Thoracic aorta (tissue), 2 donors: Measurements from ENCODE around the gene SMPD3. TPM values are rescaled to one million over a fixed set of nuclear protein-coding genes. Genes with fewer than 3 reads are reported as not detected.

ENCODE experiments used
- ATAC-seq: fragments of 150-250 bp; one replicate; pipeline ENCODE4 v1.8.0; 2017; ENCODE audit warnings: low read depth; ENCODE audit not compliant: insufficient number of reproducible peaks, low FRiP score
- DNase-seq: peaks from one replicate; pipeline ENCODE4 v3.0.0-alpha.2; 2020; ENCODE audit warnings: low spot score
- H3K27ac ChIP-seq, 2 donors: fragments of 200-600 bp; sonication (generic); 1 replicate in 1 of 2; 2 replicates in 1 of 2; pipeline ENCODE4 v1.5.1; 2016; ENCODE audit warnings: mild to moderate bottlenecking in 2 of 2, moderate library complexity in 2 of 2
- H3K27me3 ChIP-seq: fragments of 200-600 bp; sonication (generic); replicated peaks from 2 replicates; pipeline ENCODE4 v1.6.0; 2016; ENCODE audit warnings: mild to moderate bottlenecking; ENCODE audit not compliant: insufficient read depth
- H3K36me3 ChIP-seq: fragments of 200-600 bp; sonication (generic); one replicate; pipeline ENCODE4 v1.5.1; 2016
- H3K4me1 ChIP-seq, 2 donors: fragments of 200-600 bp; sonication (generic); 1 replicate in 1 of 2; 2 replicates in 1 of 2; pipeline versions ENCODE4 v1.5.1 to v1.6.0; 2016; ENCODE audit warnings: low read depth in 2 of 2, mild to moderate bottlenecking in 1 of 2; ENCODE audit not compliant: control insufficient read depth in 1 of 2
- H3K4me3 ChIP-seq: fragments of 200-600 bp; sonication (generic); 2 replicates; pipeline ENCODE4 v1.5.1; 2016; ENCODE audit warnings: mild to moderate bottlenecking
- H3K9me3 ChIP-seq: fragments of 200-600 bp; sonication (generic); 2 replicates; pipeline ENCODE4 v1.5.1; 2016
- CTCF ChIP-seq: fragments of 200-600 bp; sonication (generic); IDR thresholded peaks from one replicate; pipeline ENCODE4 v1.5.1; 2019; ENCODE audit warnings: antibody characterized with exemption
- total RNA-seq, 2 donors: library from RNA; depleted of rRNA; stranded (reverse); fragments of >200 nt; gene quantifications; one replicate each; pipeline versions ENCODE4 v1.1.0 to v1.2.3, GENCODE V29; 2016

The SMPD3 gene
- total RNA-seq, 2 donors from 2014 or later, result 0.41 to 6.5 TPM

GRCh38 chr16:68319185-68319908 is 129.0 kb downstream of the SMPD3 start:
- Histone ChIP-seq H3K27me3 (no peaks in the 10 kb centered on the region), H3K9me3 (no peaks in the 10 kb centered on the region), H3K27ac (no peak overlapping the region), H3K4me3 (no peak overlapping the region), H3K36me3 (peaks cover 29% of the 10 kb centered on the region), H3K4me1 (no peaks in the 10 kb centered on the region)
- TF ChIP-seq CTCF, result no peak
- ATAC-seq (no peak), DNase-seq (no peak)

- ATAC-seq (no peak), DNase-seq (no peak)
- H3K4me1 ChIP-seq, result peaks cover 15 to 28% of the 10 kb centered on the region in 2 donors
- no peaks in the 10 kb centered on the region for H3K27me3 ChIP-seq
- H3K9me3 ChIP-seq, result no peaks in the 10 kb centered on the region
- H3K27ac ChIP-seq, result no peak overlapping the region
- no peak for TF ChIP-seq CTCF
- H3K4me3 ChIP-seq, result no peak overlapping the region
- peaks cover 9% of the 10 kb centered on the region for H3K36me3 ChIP-seq
Observed at GRCh38 chr16:68313116-68313515, 135.2 kb downstream of the SMPD3 start.

- peak; percentile 5 for TF ChIP-seq CTCF
- DNase-seq (peak; percentile 53), ATAC-seq (peak; percentile 91)
- Histone ChIP-seq H3K4me1 (peaks cover 15 to 28% of the 10 kb centered on the region in 2 donors), H3K9me3 (no peaks in the 10 kb centered on the region), H3K36me3 (peaks cover 2% of the 10 kb centered on the region), H3K27ac (peak within 1 kb of the TSS; percentile 63 to 71), H3K27me3 (no peaks in the 10 kb centered on the region), H3K4me3 (peak within 1 kb of the TSS; percentile 87)
Observed at GRCh38 chr16:68310774-68311511, 137.4 kb downstream of the SMPD3 start, which contains the start of the genes PRMT7 and SLC7A6OS. Gene PRMT7, plus strand, starts transcription at chr16:68311019. Its CDS starts 4,961 bp downstream, at chr16:68315980. Gene SLC7A6OS, minus strand, starts transcription at chr16:68310946. Its CDS starts 20 bp downstream, at chr16:68310926.

- no peak for TF ChIP-seq CTCF
- Histone ChIP-seq H3K9me3 (no peaks in the 10 kb centered on the region), H3K27ac (peak overlapping the region; percentile 63 to 71), H3K27me3 (no peaks in the 10 kb centered on the region), H3K4me1 (peaks cover 15 to 28% of the 10 kb centered on the region in 2 donors), H3K36me3 (peaks cover 2% of the 10 kb centered on the region), H3K4me3 (peak overlapping the region; percentile 87)
- ATAC-seq (peak; percentile 51), DNase-seq (no peak)
Observed at GRCh38 chr16:68310437-68310773, 137.9 kb downstream of the SMPD3 start.

GRCh38 chr16:68309799-68310198 is 138.5 kb downstream of the SMPD3 start:
- H3K4me3 ChIP-seq, result peak overlapping the region; percentile 87
- peaks cover 15 to 28% of the 10 kb centered on the region in 2 donors for H3K4me1 ChIP-seq
- TF ChIP-seq CTCF, result no peak
- no peak for ATAC-seq
- H3K27me3 ChIP-seq, result no peaks in the 10 kb centered on the region
- DNase-seq, result no peak
- peaks cover 8% of the 10 kb centered on the region for H3K36me3 ChIP-seq
- H3K27ac ChIP-seq, result peak overlapping the region in 1 of 2 donors; percentile 63
- no peaks in the 10 kb centered on the region for H3K9me3 ChIP-seq
